Activated naive CD4-positive, alpha-beta T cell treated with anti-CD3 and anti-CD28 coated beads for 36 hours (primary cell): Measurements from ENCODE around the gene ZNF658. TPM values are rescaled to one million over a fixed set of nuclear protein-coding genes. Genes with fewer than 3 reads are reported as not detected.
"Not testable (repeated sequence)": the region's sequence is repeated elsewhere in the genome, so short reads cannot be mapped to it uniquely, and the experiment has no call there.

Source experiments
- CTCF ChIA-PET: fragments of 350-600 bp; sonication (Branson Sonifier 250); formaldehyde crosslinking; loops from one replicate; lab custom pipeline; 2021; ENCODE audit warnings: antibody characterized with exemption; lab: Charles Lee
- DNase-seq: peaks from one replicate; pipeline ENCODE4 v3.0.0-alpha.2; 2020
- H3K27ac Mint-ChIP-seq: one replicate; pipeline ENCODE4 v1.8.0; 2021; ENCODE audit warnings: mild to moderate bottlenecking, mixed read lengths
- H3K27me3 Mint-ChIP-seq: one replicate; pipeline ENCODE4 v1.8.0; 2021; ENCODE audit warnings: low read depth, mixed read lengths
- H3K36me3 Mint-ChIP-seq: one replicate; pipeline ENCODE4 v1.8.0; 2021; ENCODE audit warnings: low read depth, mixed read lengths
- H3K4me1 Mint-ChIP-seq: one replicate; pipeline ENCODE4 v1.8.0; 2021; ENCODE audit warnings: low read depth, mixed read lengths
- H3K4me3 Mint-ChIP-seq: one replicate; pipeline ENCODE4 v1.8.0; 2021; ENCODE audit warnings: mild to moderate bottlenecking, moderate library complexity, mixed read lengths
- H3K9me3 Mint-ChIP-seq: one replicate; pipeline ENCODE4 v1.8.0; 2021; ENCODE audit warnings: mixed read lengths
- intact Hi-C: fragments of 100-400 bp; cut with micrococcal nuclease; formaldehyde crosslinking; loops from one replicate; pipeline ENCODE4 v1.15.1; 2023
- total RNA-seq, 2 experiments: library from RNA; stranded (reverse); gene quantifications; one replicate each; pipeline ENCODE4 v1.2.3, GENCODE V29; 2021

Gene ZNF658
- 1 to 10 TPM; 1.1 to 1.7 TPM for total RNA-seq

DNA sequence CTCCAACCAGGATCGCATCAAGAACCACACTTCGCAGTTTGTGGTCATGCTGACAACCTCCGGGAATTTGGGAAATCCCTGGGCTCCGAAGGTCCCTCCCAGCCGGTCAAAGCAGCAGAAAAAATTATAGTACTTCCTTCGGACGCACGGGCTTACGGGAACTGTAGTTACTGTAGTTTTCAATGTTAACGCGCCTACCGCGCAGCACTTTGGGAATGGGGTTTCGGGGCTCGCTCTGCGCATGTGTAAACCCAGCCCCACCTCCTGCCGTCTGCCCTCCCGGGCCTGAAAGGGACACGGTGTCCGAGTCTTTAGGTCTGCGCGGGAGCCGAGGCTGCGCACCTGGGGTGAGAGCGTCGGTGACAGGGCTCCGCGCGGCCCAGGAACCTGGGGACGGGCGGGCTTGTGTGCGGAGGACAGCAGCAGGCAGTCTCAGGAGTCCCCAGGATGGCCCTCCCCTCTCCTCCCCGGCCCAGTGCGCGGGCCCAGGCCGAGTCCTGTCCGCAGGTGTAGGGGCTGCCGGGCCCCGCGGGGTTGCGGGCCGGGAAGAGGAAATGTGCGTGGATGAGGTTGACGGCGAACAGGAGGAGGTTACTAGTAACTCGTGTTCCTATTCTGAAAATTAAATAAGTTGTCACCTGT lies at the start of gene ZNF658:
TSS of gene ZNF658 (plus strand) at position 236 of the 642 bp plus-strand sequence. CDS start 2,837 bp downstream, outside the sequence.
- H3K4me1 Mint-ChIP-seq, CTCF ChIA-PET, H3K27me3 Mint-ChIP-seq, intact Hi-C loops, H3K9me3 Mint-ChIP-seq, H3K36me3 Mint-ChIP-seq: not testable (repeated sequence)
- peak within 1 kb of the TSS; percentile 90 for H3K4me3 Mint-ChIP-seq
- peak within 1 kb of the TSS; percentile 81 for H3K27ac Mint-ChIP-seq
- peak; percentile 82 for DNase-seq

DNA sequence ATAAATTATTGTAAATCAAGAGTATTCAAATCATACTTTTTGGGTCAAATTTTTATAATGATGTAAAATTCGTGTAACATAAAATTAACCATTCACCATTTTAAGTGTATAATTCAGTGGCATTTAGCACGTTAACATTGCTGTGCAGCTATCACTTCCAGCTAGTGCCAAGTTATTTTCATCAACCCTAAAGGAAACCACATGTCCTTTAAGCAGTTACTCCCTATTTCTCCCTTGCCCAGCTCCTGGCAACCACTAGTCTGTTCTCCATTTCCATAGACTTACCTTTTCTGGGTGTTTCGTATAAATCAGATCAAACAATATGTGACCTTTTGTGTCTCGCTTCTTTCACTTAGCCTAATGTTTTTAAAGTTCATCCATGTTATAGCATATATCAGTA lies 38.8 kb upstream of the ZNF658 start:
- not testable (repeated sequence) for H3K36me3 Mint-ChIP-seq

DNA sequence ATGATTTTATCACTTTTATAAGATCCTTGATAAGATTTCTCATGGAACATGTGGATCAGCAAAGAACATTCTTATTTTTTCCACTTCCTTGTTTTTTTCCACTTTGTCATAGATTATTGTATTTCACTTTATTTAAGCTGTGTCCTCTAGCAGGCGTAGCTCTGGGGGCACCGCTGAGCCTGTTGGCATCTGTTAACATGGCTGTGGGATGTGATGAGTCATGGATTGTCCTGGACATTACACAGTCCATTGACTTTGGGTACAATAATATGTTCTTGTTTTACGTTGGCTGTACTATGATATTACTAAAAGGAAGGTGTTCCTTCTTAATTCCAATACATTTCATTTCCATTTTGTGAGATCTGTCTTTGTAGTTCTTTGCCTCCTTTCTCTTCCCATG lies 31.9 kb upstream of the ZNF658 start:
- H3K27ac Mint-ChIP-seq, H3K36me3 Mint-ChIP-seq: not testable (repeated sequence)

More for the DNA sequence above, 38.8 kb upstream of the ZNF658 start:
- H3K27ac Mint-ChIP-seq, CTCF ChIA-PET, intact Hi-C loops, H3K27me3 Mint-ChIP-seq, H3K9me3 Mint-ChIP-seq, H3K4me1 Mint-ChIP-seq, DNase-seq, H3K4me3 Mint-ChIP-seq: not testable (repeated sequence)

DNA sequence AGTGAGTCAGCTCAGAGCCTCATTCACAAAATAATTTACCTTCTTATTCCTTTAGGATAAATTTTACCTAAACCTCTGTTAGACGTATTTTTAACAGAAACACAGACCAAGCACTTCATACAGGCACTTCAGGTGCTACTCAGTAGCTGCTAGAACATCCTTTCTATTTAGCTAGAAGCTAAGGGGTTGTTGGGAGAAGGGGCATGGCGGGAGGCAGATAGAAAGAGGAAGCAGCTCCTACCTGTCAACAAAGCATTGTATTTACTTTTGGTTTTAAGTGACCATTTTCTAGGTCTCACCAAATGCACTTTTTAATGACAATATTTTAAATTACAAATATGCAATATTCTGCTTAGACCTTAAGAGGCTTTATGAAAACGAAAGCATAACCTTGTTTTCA lies 19.9 kb upstream of the ZNF658 start:
- H3K4me3 Mint-ChIP-seq, intact Hi-C loops, H3K27me3 Mint-ChIP-seq, H3K27ac Mint-ChIP-seq, DNase-seq, H3K9me3 Mint-ChIP-seq, CTCF ChIA-PET, H3K4me1 Mint-ChIP-seq, H3K36me3 Mint-ChIP-seq: not testable (repeated sequence)

More for the DNA sequence above, 31.9 kb upstream of the ZNF658 start:
- H3K4me1 Mint-ChIP-seq, H3K4me3 Mint-ChIP-seq, intact Hi-C loops, CTCF ChIA-PET, DNase-seq, H3K9me3 Mint-ChIP-seq, H3K27me3 Mint-ChIP-seq: not testable (repeated sequence)

DNA sequence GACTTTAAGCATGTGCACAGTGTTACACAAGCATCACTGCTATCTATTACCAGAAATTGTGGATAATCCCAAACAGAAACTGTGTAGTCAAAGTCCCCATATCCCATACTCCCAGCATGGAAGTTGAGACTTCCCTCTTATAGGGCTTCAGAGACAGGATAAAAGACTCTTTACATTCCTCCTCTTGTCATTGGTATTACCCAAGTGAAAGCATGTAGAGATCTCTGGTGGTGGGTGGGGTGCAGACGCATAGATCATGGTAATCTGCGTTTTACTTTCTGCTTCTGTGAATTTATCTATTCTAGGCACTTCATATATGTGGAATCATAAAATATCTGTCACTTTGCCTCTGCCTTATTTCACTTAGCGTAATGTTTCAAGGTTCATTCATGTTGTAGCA lies 18.7 kb upstream of the ZNF658 start:
- intact Hi-C loops, H3K27me3 Mint-ChIP-seq, H3K27ac Mint-ChIP-seq, H3K4me3 Mint-ChIP-seq, H3K9me3 Mint-ChIP-seq, H3K36me3 Mint-ChIP-seq, H3K4me1 Mint-ChIP-seq, CTCF ChIA-PET, DNase-seq: not testable (repeated sequence)

DNA sequence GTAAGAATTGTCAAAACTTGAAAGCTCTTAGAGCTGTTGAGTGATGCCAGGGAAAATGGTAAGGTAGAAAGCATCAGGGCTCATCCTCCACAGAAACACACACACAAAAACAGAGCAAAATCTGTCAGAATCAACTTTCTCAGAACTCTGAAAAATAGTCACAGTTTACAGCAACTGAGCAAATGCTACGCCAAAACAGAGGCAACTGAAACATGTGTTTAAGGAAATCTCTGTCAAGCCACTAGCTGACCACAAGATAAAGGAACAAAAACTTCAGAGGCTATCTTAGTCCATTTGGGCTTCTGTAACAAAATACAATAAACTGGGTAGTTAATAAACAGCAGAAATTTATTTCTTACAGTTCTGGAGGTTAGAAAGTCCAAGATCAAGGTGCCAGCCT lies 10.2 kb upstream of the ZNF658 start:
- CTCF ChIA-PET, H3K36me3 Mint-ChIP-seq, intact Hi-C loops, H3K9me3 Mint-ChIP-seq, H3K27ac Mint-ChIP-seq, H3K4me1 Mint-ChIP-seq, H3K27me3 Mint-ChIP-seq, DNase-seq, H3K4me3 Mint-ChIP-seq: not testable (repeated sequence)

DNA sequence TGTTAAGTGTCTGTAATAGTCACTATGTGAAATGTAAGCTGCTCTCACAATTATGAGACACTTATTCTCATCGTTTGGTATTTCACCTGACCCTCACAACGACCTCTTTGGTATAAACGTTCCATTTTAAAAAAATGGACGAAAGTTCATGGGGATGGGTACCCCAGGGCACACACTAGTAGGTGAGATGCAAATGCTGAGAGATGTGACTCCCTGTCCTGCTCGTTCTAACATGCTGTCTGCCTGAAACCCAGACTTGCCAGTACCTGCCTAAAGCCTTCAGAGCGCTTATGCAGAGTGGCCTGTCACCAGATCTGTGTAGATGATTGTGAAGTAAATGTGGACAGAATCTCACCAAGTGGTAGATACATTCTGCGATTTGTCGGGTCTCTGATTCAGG lies 616 bp downstream of the ZNF658 start:
- H3K4me3 Mint-ChIP-seq = peak overlapping the region; percentile 90
- CTCF ChIA-PET, H3K9me3 Mint-ChIP-seq: not testable (repeated sequence)

DNA sequence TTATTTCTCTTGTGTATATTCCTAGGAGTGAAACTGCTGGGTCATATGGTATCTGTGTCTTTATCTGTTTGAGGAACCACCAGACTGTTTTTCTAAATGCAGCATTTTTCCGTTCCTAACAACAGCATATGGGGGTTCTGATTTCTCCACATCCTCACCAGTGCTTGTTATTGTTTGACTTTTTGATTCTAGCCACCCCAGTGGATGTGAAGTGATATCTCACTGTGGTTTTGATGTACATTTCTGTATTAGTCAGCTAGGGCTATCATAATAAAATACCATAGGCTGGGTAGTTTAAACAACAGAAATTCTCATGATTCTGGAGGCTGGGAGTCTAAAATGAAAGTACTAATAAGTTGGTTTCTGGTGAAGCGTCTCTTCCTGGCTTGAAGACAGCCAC lies 9.0 kb downstream of the ZNF658 start:
- H3K4me3 Mint-ChIP-seq, H3K4me1 Mint-ChIP-seq, CTCF ChIA-PET, DNase-seq, H3K27ac Mint-ChIP-seq, H3K27me3 Mint-ChIP-seq, H3K9me3 Mint-ChIP-seq, intact Hi-C loops: not testable (repeated sequence)
- H3K36me3 Mint-ChIP-seq = peaks cover 13% of the 10 kb centered on the region

More for the DNA sequence above, 616 bp downstream of the ZNF658 start:
- H3K27ac Mint-ChIP-seq = peak overlapping the region; percentile 59
- intact Hi-C loops, H3K27me3 Mint-ChIP-seq, DNase-seq, H3K36me3 Mint-ChIP-seq, H3K4me1 Mint-ChIP-seq: not testable (repeated sequence)

DNA sequence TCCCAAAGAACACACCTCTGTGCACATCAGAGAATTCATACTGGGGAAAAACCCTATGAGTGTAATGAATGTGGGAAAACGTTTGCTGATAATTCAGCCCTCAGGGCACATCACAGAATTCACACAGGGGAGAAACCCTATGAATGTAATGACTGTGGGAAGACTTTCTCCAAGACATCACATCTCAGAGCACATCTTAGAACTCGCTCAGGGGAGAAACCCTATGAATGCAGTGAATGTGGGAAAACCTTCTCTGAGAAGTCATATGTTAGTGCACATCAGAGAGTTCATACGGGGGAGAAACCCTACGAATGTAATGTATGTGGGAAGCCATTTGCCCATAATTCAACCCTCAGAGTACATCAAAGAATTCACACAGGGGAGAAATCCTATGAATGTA lies 19.5 kb downstream of the ZNF658 start:
- H3K27ac Mint-ChIP-seq, H3K4me3 Mint-ChIP-seq, intact Hi-C loops, CTCF ChIA-PET, H3K9me3 Mint-ChIP-seq, H3K36me3 Mint-ChIP-seq, H3K27me3 Mint-ChIP-seq, H3K4me1 Mint-ChIP-seq, DNase-seq: not testable (repeated sequence)

DNA sequence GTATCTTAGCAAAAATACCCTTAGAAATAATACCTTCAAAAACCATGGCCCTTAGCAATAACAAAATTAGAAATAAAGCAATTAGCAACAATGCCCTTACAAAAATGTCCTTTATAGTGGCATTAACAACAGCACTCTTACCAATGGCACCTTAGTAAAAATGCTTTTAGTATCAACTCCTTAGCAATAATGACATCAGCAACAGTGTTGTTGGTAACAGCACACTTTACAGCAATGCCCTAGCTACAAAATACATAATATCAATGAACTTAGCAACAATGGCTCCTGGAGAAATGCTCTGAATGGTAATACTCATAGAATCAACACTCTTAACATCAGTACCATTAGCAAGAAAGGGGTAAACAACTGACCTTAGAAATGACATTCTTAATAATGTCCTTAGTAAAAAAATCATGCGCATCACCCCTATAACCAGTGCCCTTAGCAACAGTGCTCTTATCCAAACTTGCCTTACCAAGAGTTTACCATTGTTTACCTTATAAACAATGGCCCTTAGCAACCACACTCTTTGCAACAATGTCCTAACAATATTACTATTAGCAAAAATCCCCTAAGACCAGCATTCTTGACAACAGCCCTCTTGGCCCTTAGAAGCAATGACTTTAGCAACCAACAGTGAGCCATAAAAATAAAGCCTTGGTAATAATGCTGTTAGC lies 35.8 kb downstream of the ZNF658 start:
- CTCF ChIA-PET, DNase-seq, H3K4me3 Mint-ChIP-seq, H3K27me3 Mint-ChIP-seq, H3K4me1 Mint-ChIP-seq, H3K9me3 Mint-ChIP-seq, H3K27ac Mint-ChIP-seq, H3K36me3 Mint-ChIP-seq, intact Hi-C loops: not testable (repeated sequence)

DNA sequence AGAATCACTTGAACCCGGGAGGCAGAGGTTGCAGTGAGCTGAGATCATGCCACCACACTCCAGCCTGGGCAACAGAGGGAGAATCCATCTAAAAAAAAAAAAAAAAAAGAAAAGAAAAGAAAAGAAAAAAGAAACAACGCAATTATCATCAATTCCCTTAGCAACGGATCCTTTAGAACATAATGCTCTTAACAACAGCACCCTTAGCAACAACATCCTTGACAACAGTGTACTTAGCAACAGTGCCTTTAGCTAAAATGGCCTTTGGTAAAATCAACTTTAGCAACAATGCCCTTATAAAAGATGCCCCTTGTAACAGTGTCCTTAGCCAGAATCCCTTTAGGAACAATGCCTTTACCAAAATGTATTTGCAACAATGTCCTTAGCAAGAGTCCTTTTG lies 37.1 kb downstream of the ZNF658 start:
- H3K36me3 Mint-ChIP-seq, CTCF ChIA-PET, DNase-seq, H3K27me3 Mint-ChIP-seq, H3K4me3 Mint-ChIP-seq, H3K27ac Mint-ChIP-seq, H3K9me3 Mint-ChIP-seq, intact Hi-C loops, H3K4me1 Mint-ChIP-seq: not testable (repeated sequence)

DNA sequence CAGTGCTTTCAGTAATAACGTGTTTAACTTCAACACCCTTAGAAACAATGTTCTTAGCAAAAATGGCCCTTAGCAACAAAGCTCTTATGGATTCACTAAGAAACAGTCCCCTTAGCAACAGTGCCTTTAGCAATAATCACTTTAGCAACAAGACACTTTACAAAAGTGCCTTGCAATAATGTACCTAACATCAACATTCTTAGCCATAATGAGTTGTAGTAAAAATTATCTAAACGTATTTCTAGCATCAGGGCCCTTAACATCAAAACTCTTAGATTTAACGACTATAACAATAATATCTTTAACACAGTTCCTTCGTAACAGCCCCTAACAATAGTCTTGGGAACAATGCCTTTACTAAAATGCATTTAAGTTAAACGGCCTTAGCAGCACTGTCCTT lies 37.8 kb downstream of the ZNF658 start:
- H3K36me3 Mint-ChIP-seq, intact Hi-C loops, DNase-seq, H3K4me3 Mint-ChIP-seq, H3K27ac Mint-ChIP-seq, CTCF ChIA-PET, H3K9me3 Mint-ChIP-seq, H3K27me3 Mint-ChIP-seq, H3K4me1 Mint-ChIP-seq: not testable (repeated sequence)
